Measurements from ENCODE around the gene CCDC157.

The CCDC157 gene

DNA sequence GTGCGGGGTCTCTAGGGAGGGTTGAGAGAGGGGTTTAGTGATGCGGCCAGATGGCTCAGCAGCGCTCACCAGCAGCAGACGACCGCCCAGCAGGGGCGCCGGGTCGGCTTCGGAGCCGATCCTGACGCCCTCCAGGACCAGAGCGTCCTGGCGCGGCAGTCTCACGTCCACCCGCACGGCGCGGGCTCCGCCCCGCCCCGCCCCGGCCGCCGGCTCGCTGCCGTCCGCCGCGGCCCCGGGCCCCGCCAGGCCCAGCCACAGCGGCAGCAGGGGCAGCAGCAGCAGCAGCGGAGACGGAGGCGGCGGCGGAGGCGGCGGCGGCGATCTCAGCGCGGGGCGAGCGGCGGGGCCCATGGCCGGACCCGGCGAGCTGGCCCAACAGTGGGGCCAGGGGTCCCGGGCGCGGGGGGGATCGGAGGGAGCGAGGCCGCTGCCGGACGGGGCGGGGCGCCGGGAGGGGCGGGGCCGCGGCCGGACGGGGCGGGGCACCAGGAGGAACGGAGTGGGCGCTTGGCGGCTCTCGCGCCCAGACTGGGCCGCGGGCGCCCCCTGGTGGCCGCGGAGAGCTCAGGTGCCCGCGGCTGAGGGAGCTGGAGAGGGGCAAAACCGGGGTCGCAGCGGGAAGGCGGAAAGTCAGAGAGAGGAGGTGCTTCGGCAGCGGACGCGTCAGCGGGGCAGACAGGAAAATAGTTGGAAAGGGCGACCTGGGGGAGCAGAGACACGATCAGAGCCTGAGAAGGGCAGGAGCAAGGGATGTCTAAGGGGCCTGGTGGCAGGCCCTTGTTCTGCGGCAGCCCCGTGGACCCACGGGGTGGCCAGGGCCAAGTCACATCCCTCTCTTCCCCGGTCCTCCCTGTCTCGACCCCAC, 30.4 kb downstream of the CCDC157 start, which contains the start of gene RNF215:
Gene RNF215 (minus strand): TSS at position 452 of the 868 bp plus-strand sequence. CDS start 98 bp downstream, at position 354.
- TF ChIP-seq ZNF565 (CRISPR knock-in tag; conservative IDR thresholded peaks at IDR 0.05; ENCODE audit: low read depth) (no peak), ZFP3 (CRISPR knock-in tag; IDR thresholded peaks at IDR 0.05) (peak; percentile 89), GLIS3 (CRISPR knock-in tag; IDR thresholded peaks at IDR 0.05) (no peak), BACH2 (CRISPR knock-in tag; IDR thresholded peaks at IDR 0.05; ENCODE audit: borderline replicate concordance) (no peak)
- TF ChIP-seq, protein P1, sequence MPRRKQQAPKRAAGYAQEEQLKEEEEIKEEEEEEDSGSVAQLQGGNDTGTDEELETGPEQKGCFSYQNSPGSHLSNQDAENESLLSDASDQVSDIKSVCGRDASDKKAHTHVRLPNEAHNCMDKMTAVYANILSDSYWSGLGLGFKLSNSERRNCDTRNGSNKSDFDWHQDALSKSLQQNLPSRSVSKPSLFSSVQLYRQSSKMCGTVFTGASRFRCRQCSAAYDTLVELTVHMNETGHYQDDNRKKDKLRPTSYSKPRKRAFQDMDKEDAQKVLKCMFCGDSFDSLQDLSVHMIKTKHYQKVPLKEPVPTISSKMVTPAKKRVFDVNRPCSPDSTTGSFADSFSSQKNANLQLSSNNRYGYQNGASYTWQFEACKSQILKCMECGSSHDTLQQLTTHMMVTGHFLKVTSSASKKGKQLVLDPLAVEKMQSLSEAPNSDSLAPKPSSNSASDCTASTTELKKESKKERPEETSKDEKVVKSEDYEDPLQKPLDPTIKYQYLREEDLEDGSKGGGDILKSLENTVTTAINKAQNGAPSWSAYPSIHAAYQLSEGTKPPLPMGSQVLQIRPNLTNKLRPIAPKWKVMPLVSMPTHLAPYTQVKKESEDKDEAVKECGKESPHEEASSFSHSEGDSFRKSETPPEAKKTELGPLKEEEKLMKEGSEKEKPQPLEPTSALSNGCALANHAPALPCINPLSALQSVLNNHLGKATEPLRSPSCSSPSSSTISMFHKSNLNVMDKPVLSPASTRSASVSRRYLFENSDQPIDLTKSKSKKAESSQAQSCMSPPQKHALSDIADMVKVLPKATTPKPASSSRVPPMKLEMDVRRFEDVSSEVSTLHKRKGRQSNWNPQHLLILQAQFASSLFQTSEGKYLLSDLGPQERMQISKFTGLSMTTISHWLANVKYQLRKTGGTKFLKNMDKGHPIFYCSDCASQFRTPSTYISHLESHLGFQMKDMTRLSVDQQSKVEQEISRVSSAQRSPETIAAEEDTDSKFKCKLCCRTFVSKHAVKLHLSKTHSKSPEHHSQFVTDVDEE (CRISPR knock-in tag; IDR thresholded peaks at IDR 0.05) = no peak
- TF ChIP-seq, protein P2, sequence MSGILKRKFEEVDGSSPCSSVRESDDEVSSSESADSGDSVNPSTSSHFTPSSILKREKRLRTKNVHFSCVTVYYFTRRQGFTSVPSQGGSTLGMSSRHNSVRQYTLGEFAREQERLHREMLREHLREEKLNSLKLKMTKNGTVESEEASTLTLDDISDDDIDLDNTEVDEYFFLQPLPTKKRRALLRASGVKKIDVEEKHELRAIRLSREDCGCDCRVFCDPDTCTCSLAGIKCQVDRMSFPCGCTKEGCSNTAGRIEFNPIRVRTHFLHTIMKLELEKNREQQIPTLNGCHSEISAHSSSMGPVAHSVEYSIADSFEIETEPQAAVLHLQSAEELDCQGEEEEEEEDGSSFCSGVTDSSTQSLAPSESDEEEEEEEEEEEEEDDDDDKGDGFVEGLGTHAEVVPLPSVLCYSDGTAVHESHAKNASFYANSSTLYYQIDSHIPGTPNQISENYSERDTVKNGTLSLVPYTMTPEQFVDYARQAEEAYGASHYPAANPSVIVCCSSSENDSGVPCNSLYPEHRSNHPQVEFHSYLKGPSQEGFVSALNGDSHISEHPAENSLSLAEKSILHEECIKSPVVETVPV (CRISPR knock-in tag; IDR thresholded peaks at IDR 0.05) = no peak
- peak; percentile 90 for ATAC-seq

- no peak for TF ChIP-seq RARB (CRISPR knock-in tag; IDR thresholded peaks at IDR 0.05)
- TF ChIP-seq ZNF565 (CRISPR knock-in tag; conservative IDR thresholded peaks at IDR 0.05; ENCODE audit: low read depth) = no peak
- TF ChIP-seq CREB5 (CRISPR knock-in tag; IDR thresholded peaks at IDR 0.05; ENCODE audit: low read depth) = no peak
- no peak for TF ChIP-seq GLIS3 (CRISPR knock-in tag; IDR thresholded peaks at IDR 0.05)
- TF ChIP-seq ZNF70 (CRISPR knock-in tag; IDR thresholded peaks at IDR 0.05) = no peak
- TF ChIP-seq POU6F1 (CRISPR knock-in tag; IDR thresholded peaks at IDR 0.05; ENCODE audit: borderline replicate concordance, low read depth) = no peak
- TF ChIP-seq ARNTL (CRISPR knock-in tag; IDR thresholded peaks at IDR 0.05; ENCODE audit: borderline replicate concordance, low read depth) = no peak
- TF ChIP-seq ZC3H10 (CRISPR knock-in tag; IDR thresholded peaks at IDR 0.05) = no peak
- TF ChIP-seq ZFP30 (CRISPR knock-in tag; IDR thresholded peaks at IDR 0.05) = no peak
- TF ChIP-seq PPARA (CRISPR knock-in tag; IDR thresholded peaks at IDR 0.05; ENCODE audit: borderline replicate concordance) = no peak
- TF ChIP-seq ESRRG (CRISPR knock-in tag; IDR thresholded peaks at IDR 0.05) = no peak
- no peak for TF ChIP-seq ZFP3 (CRISPR knock-in tag; IDR thresholded peaks at IDR 0.05)
- TF ChIP-seq TCF4 (CRISPR knock-in tag; IDR thresholded peaks at IDR 0.05; ENCODE audit: borderline replicate concordance) = no peak
- TF ChIP-seq, protein P1 (CRISPR knock-in tag; IDR thresholded peaks at IDR 0.05) = no peak
- TF ChIP-seq, protein P2 (CRISPR knock-in tag; IDR thresholded peaks at IDR 0.05) = no peak
- TF ChIP-seq CSDC2 (CRISPR knock-in tag; IDR thresholded peaks at IDR 0.05) = no peak
- no peak for TF ChIP-seq ISL1 (CRISPR knock-in tag; IDR thresholded peaks at IDR 0.05)
- TF ChIP-seq ZNF8 (CRISPR knock-in tag; IDR thresholded peaks at IDR 0.05) = no peak
- no peak for TF ChIP-seq OSR1 (CRISPR knock-in tag; IDR thresholded peaks at IDR 0.05)
- TF ChIP-seq SNAI2 (CRISPR knock-in tag; IDR thresholded peaks at IDR 0.05) = no peak
- peak; percentile 54 for ATAC-seq
Observed at GRCh38 chr22:30390974-30391691, 34.3 kb downstream of the CCDC157 start.

All from SK-N-SH treated with all-trans-retinoic acid at 6 μM for 48 hours (cell line).